ENCODE measurements around the gene CYFIP2.
A peak's percentile ranks its signal among the peaks of the same experiment; 100 is the strongest.

Gene CYFIP2

DNA sequence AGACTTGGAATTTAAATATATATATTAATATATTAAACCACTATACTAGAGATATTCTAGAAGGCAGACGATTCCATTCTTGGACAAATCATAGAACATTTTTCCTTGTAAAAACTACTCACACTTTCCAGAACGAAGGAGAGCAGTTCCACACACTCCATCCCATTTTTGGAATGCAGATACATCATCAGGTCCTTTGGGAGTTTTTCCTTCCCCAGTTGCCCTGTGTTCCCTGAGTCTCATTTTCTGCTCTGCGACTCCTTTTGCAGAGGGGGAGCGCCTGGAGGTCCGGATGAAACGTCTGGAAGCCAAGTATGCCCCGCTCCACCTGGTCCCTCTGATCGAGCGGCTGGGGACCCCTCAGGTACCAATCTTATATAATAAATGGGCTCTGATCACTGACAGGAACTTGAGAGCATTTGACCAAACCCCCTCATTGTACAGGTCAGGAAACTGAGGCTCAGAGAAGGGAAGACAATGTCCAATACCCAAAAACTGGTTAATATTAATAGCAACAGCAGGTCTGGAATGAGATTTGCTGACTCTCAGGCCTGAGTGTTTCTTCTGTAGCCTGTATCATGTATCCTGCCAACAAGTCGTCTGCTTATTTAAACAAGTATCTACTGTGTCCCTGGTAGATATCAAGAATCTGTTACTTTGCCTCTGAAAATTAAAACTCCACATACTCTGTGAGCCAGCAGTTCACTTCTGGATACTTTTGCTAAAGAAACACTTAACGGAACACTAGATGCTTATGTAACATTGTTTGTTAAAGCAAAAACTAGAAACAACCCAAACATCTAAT lies 117.3 kb downstream of the CYFIP2 start:
- Histone ChIP-seq H3K36me3 (ENCODE audit: control insufficient read depth, insufficient read depth, low read length) (no peaks in the 10 kb centered on the region), H3K27ac (ENCODE audit: low read depth, low read length) (peak overlapping the region; percentile 93), H3K9ac (ENCODE audit: low read length) (no peak overlapping the region), H3K4me3 (ENCODE audit: low read length) (no peak overlapping the region), H3K4me1 (ENCODE audit: control insufficient read depth, insufficient read depth, low read length) (peaks cover 57% of the 10 kb centered on the region), H3K27me3 (ENCODE audit: control insufficient read depth, insufficient read depth, low read length) (no peaks in the 10 kb centered on the region)

DNA sequence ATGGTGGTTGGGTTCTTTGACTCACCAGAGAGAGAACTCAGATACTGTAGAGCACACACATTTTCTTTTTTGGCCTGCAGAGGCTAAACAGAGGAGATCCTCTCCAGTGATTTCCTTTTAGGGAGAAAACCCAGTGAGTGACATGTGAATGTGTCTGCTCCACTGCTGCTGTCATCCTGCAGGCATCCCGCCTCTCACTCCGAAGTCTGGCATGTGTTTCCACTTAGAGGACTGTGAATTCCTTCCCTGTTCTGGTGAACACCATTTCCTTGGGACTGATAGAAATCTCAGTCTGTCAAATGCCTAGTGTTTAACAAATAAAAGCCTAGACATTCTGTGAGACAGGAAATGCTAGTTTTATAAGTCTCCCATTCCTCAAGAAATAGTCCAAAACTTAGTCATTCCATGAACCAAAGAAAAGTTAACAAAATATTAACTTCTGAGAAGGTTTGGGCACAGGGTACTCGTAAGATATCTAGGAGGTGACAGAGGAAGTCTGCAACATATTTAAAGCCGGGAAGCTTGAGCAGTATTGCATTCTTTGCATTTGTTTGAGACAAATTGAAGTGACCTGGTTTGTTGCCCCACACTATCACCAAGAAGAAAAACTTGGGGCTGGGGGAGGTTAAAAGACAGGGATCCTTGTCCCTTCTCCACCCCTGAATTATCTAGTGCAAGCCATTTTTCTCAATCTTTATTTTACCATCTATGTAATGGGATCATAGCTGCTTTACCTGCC lies 119.2 kb downstream of the CYFIP2 start:
- H3K27me3 ChIP-seq (ENCODE audit: control insufficient read depth, insufficient read depth, low read length), result no peaks in the 10 kb centered on the region
- no peaks in the 10 kb centered on the region for H3K36me3 ChIP-seq (ENCODE audit: control insufficient read depth, insufficient read depth, low read length)
- H3K4me1 ChIP-seq (ENCODE audit: control insufficient read depth, insufficient read depth, low read length), result peaks cover 57% of the 10 kb centered on the region
- peak overlapping the region; percentile 93 for H3K27ac ChIP-seq (ENCODE audit: low read depth, low read length)
- H3K4me3 ChIP-seq (ENCODE audit: low read length), result no peak overlapping the region
- H3K9ac ChIP-seq (ENCODE audit: low read length), result no peak overlapping the region

DNA sequence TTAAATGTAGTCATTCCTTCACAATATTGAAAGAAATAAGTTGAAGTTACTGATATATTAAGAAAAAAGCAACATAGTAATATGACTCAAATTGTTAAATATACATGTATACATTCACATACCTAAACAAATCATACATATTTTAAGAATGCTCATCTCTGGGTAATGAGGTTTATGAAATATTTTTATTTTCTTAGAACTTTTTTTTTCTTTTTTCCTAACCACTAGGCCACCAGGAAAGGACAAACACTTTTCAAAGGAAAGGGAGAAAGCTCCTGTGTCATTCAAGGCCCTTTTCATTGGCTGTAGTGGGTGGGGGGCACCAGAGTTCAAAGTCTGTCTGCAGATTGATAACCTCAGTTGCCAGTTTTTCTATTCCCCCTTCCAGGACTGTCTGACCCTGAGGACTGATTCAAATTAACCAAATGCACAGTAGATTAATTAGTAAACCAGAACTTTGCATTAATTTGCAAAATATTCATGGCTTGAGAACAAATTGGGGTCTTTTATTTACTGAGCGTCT lies 121.2 kb downstream of the CYFIP2 start:
- H3K9ac ChIP-seq (ENCODE audit: low read length), result no peak overlapping the region
- no peaks in the 10 kb centered on the region for H3K36me3 ChIP-seq (ENCODE audit: control insufficient read depth, insufficient read depth, low read length)
- H3K4me1 ChIP-seq (ENCODE audit: control insufficient read depth, insufficient read depth, low read length), result peaks cover 51% of the 10 kb centered on the region
- H3K27ac ChIP-seq (ENCODE audit: low read depth, low read length), result peak overlapping the region; percentile 93
- H3K4me3 ChIP-seq (ENCODE audit: low read length), result no peak overlapping the region
- no peaks in the 10 kb centered on the region for H3K27me3 ChIP-seq (ENCODE audit: control insufficient read depth, insufficient read depth, low read length)

DNA sequence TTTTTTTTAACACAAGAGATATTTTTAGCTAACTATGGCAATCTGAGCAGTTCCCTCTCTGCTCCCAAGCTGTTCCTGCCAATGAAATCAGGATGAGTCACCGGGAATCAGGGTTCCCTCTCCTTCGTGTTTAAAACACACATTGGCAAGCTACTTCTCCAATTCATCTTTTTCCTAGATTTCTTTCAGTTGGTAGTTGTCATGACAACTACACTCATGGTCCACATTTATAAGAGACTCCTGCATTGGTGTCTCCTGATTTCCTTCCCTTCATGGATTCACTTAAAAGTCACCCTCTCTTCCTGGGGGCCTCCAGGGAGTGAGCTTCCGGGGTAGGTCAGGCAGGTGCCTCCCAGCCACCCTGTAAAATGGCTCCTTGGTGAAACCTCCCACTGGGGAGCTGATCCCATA lies 121.8 kb downstream of the CYFIP2 start:
- Histone ChIP-seq H3K9ac (ENCODE audit: low read length) (no peak overlapping the region), H3K36me3 (ENCODE audit: control insufficient read depth, insufficient read depth, low read length) (no peaks in the 10 kb centered on the region), H3K27ac (ENCODE audit: low read depth, low read length) (peak overlapping the region; percentile 93), H3K4me1 (ENCODE audit: control insufficient read depth, insufficient read depth, low read length) (peaks cover 45% of the 10 kb centered on the region), H3K27me3 (ENCODE audit: control insufficient read depth, insufficient read depth, low read length) (no peaks in the 10 kb centered on the region), H3K4me3 (ENCODE audit: low read length) (no peak overlapping the region)

DNA sequence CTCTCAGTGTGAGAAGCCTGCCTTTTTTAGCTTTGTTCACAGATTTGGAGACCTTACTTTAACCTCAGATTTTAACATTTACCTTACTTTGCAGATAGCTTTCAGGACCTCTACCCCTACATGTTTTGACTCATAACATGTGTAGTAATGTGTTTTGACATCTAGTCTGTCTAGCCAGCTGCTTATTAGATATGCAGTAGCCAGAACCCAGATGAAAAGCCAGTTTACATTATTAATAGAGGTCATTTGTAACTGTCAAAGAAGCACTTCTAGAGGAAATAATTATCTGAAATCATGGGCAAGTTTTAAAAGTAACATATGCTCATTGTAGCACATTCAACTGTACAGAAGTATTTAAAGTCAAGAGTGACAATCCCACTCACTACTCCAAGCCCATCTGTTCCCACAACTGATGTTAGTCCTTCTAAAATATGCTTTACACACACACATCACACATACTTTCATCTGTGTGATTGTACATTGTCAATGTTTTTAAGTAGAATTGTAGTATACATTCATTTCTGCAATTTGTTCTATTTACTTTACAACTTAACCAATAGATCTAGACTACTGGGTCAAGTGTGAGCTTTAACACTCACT lies 122.3 kb downstream of the CYFIP2 start:
- H3K27ac ChIP-seq (ENCODE audit: low read depth, low read length), result peak overlapping the region; percentile 93
- H3K4me1 ChIP-seq (ENCODE audit: control insufficient read depth, insufficient read depth, low read length), result peaks cover 42% of the 10 kb centered on the region

DNA sequence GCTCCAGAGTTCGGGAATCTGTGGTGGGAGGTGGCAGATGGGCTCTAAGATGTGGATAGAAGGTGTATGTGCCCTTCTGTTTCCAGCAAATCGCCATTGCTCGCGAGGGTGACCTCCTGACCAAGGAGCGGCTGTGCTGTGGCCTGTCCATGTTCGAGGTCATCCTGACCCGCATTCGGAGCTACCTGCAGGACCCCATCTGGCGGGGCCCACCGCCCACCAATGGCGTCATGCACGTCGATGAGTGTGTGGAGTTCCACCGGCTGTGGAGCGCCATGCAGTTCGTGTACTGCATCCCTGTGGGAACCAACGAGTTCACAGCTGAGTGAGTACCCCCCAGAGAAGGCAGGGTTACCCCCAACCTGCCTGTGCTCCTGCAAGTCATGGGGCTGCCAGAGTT lies 123.2 kb downstream of the CYFIP2 start:
- H3K36me3 ChIP-seq (ENCODE audit: control insufficient read depth, insufficient read depth, low read length), result no peaks in the 10 kb centered on the region
- no peak overlapping the region for H3K4me3 ChIP-seq (ENCODE audit: low read length)
- peaks cover 35% of the 10 kb centered on the region for H3K4me1 ChIP-seq (ENCODE audit: control insufficient read depth, insufficient read depth, low read length)
- no peak overlapping the region for H3K9ac ChIP-seq (ENCODE audit: low read length)
- no peak overlapping the region for H3K27ac ChIP-seq (ENCODE audit: low read depth, low read length)
- no peaks in the 10 kb centered on the region for H3K27me3 ChIP-seq (ENCODE audit: control insufficient read depth, insufficient read depth, low read length)

More for the DNA sequence above, 122.3 kb downstream of the CYFIP2 start:
- H3K27me3 ChIP-seq (ENCODE audit: control insufficient read depth, insufficient read depth, low read length), result no peaks in the 10 kb centered on the region
- H3K4me3 ChIP-seq (ENCODE audit: low read length), result no peak overlapping the region
- H3K9ac ChIP-seq (ENCODE audit: low read length), result no peak overlapping the region
- H3K36me3 ChIP-seq (ENCODE audit: control insufficient read depth, insufficient read depth, low read length), result no peaks in the 10 kb centered on the region

DNA sequence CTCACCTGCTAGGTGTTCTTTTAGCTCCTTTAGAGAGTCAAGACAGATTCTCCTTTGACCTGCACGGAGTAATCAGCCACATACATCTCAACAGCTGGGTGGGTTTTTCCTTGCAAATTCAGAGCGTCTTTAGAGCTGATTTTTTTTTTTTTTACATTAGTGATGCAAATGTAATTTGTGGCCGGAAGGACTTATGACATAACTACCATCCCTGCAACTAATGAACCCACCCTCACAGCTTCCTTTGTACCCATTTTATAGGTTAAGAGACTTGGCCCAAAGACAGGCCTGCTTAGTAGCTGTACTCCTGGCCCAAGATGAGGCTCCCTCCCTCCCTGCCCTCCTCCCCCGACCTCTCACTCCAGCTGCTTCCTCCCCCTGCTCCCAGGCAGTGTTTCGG lies 124.2 kb downstream of the CYFIP2 start:
- H3K4me1 ChIP-seq (ENCODE audit: control insufficient read depth, insufficient read depth, low read length), result peaks cover 26% of the 10 kb centered on the region
- H3K27me3 ChIP-seq (ENCODE audit: control insufficient read depth, insufficient read depth, low read length), result no peaks in the 10 kb centered on the region
- peak overlapping the region; percentile 33 for H3K27ac ChIP-seq (ENCODE audit: low read depth, low read length)
- no peaks in the 10 kb centered on the region for H3K36me3 ChIP-seq (ENCODE audit: control insufficient read depth, insufficient read depth, low read length)
- H3K4me3 ChIP-seq (ENCODE audit: low read length), result no peak overlapping the region
- H3K9ac ChIP-seq (ENCODE audit: low read length), result no peak overlapping the region

DNA sequence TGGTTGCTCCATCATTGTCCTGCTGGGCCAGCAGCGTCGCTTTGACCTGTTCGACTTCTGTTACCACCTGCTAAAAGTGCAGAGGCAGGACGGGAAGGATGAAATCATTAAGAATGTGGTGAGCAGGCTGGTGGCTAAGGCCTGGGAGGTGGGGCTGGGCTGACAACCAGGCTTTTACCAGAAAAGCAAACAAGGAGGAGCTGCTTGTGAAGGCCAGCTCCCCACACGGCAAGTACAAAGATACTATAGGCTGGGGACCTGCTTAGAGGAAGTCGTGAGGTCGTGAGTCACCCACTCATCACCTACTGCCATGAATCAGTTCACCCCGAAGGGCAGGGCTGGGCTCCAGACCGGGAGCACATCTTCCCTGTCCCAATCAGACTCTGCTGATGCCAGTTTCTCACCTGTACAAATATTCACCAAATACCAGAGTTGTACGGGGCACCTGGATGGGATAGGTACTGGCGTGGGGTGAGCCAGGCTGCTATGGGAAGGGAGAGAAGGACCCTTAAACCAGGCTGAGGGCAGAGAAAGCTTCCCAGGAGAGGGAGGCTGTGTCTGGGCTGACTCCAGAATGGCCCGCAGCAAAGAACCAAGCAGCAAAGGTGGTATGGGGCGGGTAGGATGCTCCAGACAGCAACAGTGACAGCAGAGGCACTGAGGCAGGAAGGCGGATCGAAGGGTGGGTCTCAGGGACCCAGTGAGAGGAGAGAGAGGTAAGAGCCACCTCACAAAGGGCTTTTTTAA lies 124.8 kb downstream of the CYFIP2 start:
- peak overlapping the region; percentile 33 for H3K27ac ChIP-seq (ENCODE audit: low read depth, low read length)
- H3K9ac ChIP-seq (ENCODE audit: low read length), result no peak overlapping the region
- no peaks in the 10 kb centered on the region for H3K36me3 ChIP-seq (ENCODE audit: control insufficient read depth, insufficient read depth, low read length)
- no peak overlapping the region for H3K4me3 ChIP-seq (ENCODE audit: low read length)
- H3K27me3 ChIP-seq (ENCODE audit: control insufficient read depth, insufficient read depth, low read length), result no peaks in the 10 kb centered on the region
- peaks cover 20% of the 10 kb centered on the region for H3K4me1 ChIP-seq (ENCODE audit: control insufficient read depth, insufficient read depth, low read length)

DNA sequence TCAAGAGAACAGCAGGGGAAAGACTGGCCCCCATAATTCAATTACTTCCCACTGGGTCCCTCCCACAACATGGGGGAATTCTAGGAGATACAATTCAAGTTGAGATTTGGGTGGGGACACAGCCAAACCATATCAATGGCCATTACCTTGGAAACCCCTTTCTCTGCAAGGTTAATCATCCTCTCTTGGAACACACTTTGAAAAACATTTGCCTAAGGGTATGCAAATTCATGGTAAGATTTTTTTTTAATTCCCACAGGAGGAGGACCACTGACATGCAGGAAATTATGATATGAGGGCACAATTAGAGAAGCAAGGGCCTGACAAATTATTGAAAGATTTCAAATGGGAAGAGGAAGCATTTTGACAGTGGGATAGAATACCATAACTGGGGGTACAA lies 132.4 kb downstream of the CYFIP2 start:
- H3K27me3 ChIP-seq (ENCODE audit: control insufficient read depth, insufficient read depth, low read length), result no peaks in the 10 kb centered on the region
- no peak overlapping the region for H3K27ac ChIP-seq (ENCODE audit: low read depth, low read length)
- no peaks in the 10 kb centered on the region for H3K4me1 ChIP-seq (ENCODE audit: control insufficient read depth, insufficient read depth, low read length)
- no peaks in the 10 kb centered on the region for H3K36me3 ChIP-seq (ENCODE audit: control insufficient read depth, insufficient read depth, low read length)
- no peak overlapping the region for H3K4me3 ChIP-seq (ENCODE audit: low read length)
- H3K9ac ChIP-seq (ENCODE audit: low read length), result no peak overlapping the region

DNA sequence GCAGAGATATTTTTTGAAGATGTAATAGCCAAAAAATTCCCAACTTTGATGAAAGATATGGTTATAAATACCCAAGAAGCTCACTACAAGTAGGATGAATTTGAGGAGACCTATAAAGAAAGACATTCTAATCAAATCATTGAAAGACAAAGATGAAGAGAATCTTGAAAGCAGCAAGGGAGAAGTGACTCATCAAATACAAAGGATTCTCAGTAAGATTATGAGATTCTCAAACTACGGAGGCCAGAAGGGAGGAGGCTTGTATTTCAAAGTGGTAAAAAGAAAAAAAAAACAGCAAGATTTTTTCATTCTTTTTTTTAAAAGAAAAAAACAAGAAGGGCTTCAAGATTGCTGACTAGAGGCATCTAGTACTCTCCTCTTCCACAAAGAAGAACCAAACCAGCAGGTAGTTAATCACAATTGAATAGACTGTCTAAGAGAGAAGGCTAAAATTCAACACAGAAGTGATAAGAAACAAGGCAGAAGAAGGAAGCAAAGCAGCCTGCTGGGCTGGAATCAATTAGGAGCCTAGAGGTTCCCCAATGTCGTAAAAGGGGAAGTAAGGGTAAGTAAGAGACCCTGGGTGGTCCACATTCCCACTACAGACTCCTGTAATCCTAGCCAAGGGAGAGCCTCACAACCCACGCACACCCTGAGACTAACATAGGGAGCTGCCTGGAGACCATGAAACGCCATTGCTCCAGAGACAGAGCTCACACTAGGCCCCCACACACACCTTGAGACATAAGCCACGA lies 135.0 kb downstream of the CYFIP2 start:
- no peaks in the 10 kb centered on the region for H3K27me3 ChIP-seq (ENCODE audit: control insufficient read depth, insufficient read depth, low read length)
- H3K4me3 ChIP-seq (ENCODE audit: low read length), result no peak overlapping the region
- no peaks in the 10 kb centered on the region for H3K4me1 ChIP-seq (ENCODE audit: control insufficient read depth, insufficient read depth, low read length)
- no peak overlapping the region for H3K9ac ChIP-seq (ENCODE audit: low read length)
- no peak overlapping the region for H3K27ac ChIP-seq (ENCODE audit: low read depth, low read length)
- no peaks in the 10 kb centered on the region for H3K36me3 ChIP-seq (ENCODE audit: control insufficient read depth, insufficient read depth, low read length)

DNA sequence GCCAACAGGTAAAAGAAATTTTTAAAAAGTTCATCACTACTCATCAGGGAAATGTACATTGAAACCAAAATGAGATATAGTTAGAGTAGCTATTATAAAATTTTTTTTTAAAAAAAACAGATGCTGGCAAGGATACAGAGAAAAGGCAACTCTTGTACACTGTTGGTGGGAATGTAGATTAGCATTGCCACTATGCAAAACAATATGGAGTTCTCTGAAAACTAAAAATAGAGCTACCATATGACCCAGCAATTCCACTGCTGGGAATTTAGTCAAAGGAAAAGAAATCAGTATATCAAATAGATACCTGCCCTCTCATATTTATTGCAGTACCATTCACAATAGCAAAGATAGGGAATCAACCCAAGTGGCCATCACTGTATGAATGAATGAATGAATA lies 149.9 kb downstream of the CYFIP2 start:
- no peaks in the 10 kb centered on the region for H3K27me3 ChIP-seq (ENCODE audit: control insufficient read depth, insufficient read depth, low read length)
- no peaks in the 10 kb centered on the region for H3K4me1 ChIP-seq (ENCODE audit: control insufficient read depth, insufficient read depth, low read length)
- H3K36me3 ChIP-seq (ENCODE audit: control insufficient read depth, insufficient read depth, low read length), result no peaks in the 10 kb centered on the region
- H3K27ac ChIP-seq (ENCODE audit: low read depth, low read length), result no peak overlapping the region
- H3K4me3 ChIP-seq (ENCODE audit: low read length), result no peak overlapping the region
- H3K9ac ChIP-seq (ENCODE audit: low read length), result no peak overlapping the region
